ENCODE measurements around the gene ARL15. TPM values are rescaled to one million over a fixed set of nuclear protein-coding genes. Genes with fewer than 3 reads are reported as not detected.

The ARL15 gene
- total RNA-seq, 2 experiments from 2014 or later, result 10.6 to 12.3 TPM

GRCh38 chr5:53940921-53941320, 369.5 kb downstream of the ARL15 start:
- ATAC-seq (no peak), DNase-seq (no peak)
- no peaks in the 10 kb centered on the region for H3K27me3 Mint-ChIP-seq (ENCODE audit: low read depth)
- H3K9me3 Mint-ChIP-seq (ENCODE audit: insufficient read depth), result no peaks in the 10 kb centered on the region
- no peak overlapping the region for H3K27ac Mint-ChIP-seq
- POLR2A ChIA-PET, result interaction anchor here (0.7 kb wide), 1 partner anchor 10 kb away, joined by 3 read pairs; no protein-coding TSS in a partner anchor
- no peaks in the 10 kb centered on the region for H3K36me3 Mint-ChIP-seq (ENCODE audit: low read depth)
- H3K4me1 Mint-ChIP-seq (ENCODE audit: low read depth), result no peaks in the 10 kb centered on the region
- no peak overlapping the region for H3K4me3 Mint-ChIP-seq
- CTCF ChIA-PET, result no interaction called here

DNA sequence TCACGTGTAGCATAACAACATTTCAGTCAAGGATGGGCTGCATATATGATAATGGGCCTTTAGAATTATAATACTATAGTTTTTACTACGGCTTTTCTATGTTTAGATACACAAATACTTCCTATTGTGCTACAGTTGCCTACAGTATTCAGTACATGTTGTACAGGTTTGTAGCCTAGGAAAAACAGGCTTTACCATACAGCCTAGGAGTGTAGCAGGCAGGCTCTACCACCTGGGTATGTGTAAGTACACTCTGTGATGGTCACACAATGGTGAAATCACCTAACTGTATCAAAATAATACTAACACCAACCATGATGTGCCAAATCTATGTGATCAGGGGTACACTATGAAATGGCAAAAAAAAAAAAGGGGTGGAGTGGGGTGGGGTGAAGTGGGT, 372.9 kb downstream of the ARL15 start:
- no peak overlapping the region for H3K27ac Mint-ChIP-seq
- ChIA-PET CTCF (no interaction called here), POLR2A (no interaction called here)
- DNase-seq (no peak), ATAC-seq (no peak)
- H3K9me3 Mint-ChIP-seq (ENCODE audit: insufficient read depth), result no peaks in the 10 kb centered on the region
- H3K4me3 Mint-ChIP-seq, result no peak overlapping the region
- H3K4me1 Mint-ChIP-seq (ENCODE audit: low read depth), result no peaks in the 10 kb centered on the region
- no peaks in the 10 kb centered on the region for H3K27me3 Mint-ChIP-seq (ENCODE audit: low read depth)
- no peaks in the 10 kb centered on the region for H3K36me3 Mint-ChIP-seq (ENCODE audit: low read depth)

- H3K27me3 Mint-ChIP-seq (ENCODE audit: low read depth), result no peaks in the 10 kb centered on the region
- no peak overlapping the region for H3K27ac Mint-ChIP-seq
- H3K4me1 Mint-ChIP-seq (ENCODE audit: low read depth), result no peaks in the 10 kb centered on the region
- ATAC-seq (no peak), DNase-seq (no peak)
- ChIA-PET CTCF (no interaction called here), POLR2A (no interaction called here)
- H3K36me3 Mint-ChIP-seq (ENCODE audit: low read depth), result no peaks in the 10 kb centered on the region
- no peak overlapping the region for H3K4me3 Mint-ChIP-seq
- no peaks in the 10 kb centered on the region for H3K9me3 Mint-ChIP-seq (ENCODE audit: insufficient read depth)
Measured at GRCh38 chr5:53936481-53937352, 373.7 kb downstream of the ARL15 start.

- H3K9me3 Mint-ChIP-seq (ENCODE audit: insufficient read depth), result no peaks in the 10 kb centered on the region
- no peak for ATAC-seq
- no peak overlapping the region for H3K4me3 Mint-ChIP-seq
- CTCF ChIA-PET, result no interaction called here
- no peak for DNase-seq
- H3K4me1 Mint-ChIP-seq (ENCODE audit: low read depth), result no peaks in the 10 kb centered on the region
- no peaks in the 10 kb centered on the region for H3K36me3 Mint-ChIP-seq (ENCODE audit: low read depth)
- POLR2A ChIA-PET, result no interaction called here
- no peaks in the 10 kb centered on the region for H3K27me3 Mint-ChIP-seq (ENCODE audit: low read depth)
- no peak overlapping the region for H3K27ac Mint-ChIP-seq
Measured at GRCh38 chr5:53934151-53934820, 376.1 kb downstream of the ARL15 start.

GRCh38 chr5:53932351-53932750, 378.0 kb downstream of the ARL15 start:
- Mint-ChIP-seq H3K27me3 (ENCODE audit: low read depth) (no peaks in the 10 kb centered on the region), H3K4me3 (no peak overlapping the region), H3K27ac (no peak overlapping the region), H3K4me1 (ENCODE audit: low read depth) (no peaks in the 10 kb centered on the region), H3K9me3 (ENCODE audit: insufficient read depth) (no peaks in the 10 kb centered on the region), H3K36me3 (ENCODE audit: low read depth) (no peaks in the 10 kb centered on the region)
- DNase-seq (no peak), ATAC-seq (no peak)
- CTCF ChIA-PET, result no interaction called here
- POLR2A ChIA-PET, result no interaction called here

- no peak overlapping the region for H3K27ac Mint-ChIP-seq
- POLR2A ChIA-PET, result interaction anchor here (0.6 kb wide), 2 partner anchors 10 to 53 kb away, joined by 3 to 4 read pairs; no protein-coding TSS in a partner anchor
Measured at GRCh38 chr5:53930457-53930856, 379.9 kb downstream of the ARL15 start.

GRCh38 chr5:53929570-53929969, 380.8 kb downstream of the ARL15 start:
- Mint-ChIP-seq H3K9me3 (ENCODE audit: insufficient read depth) (no peaks in the 10 kb centered on the region), H3K4me1 (ENCODE audit: low read depth) (no peaks in the 10 kb centered on the region), H3K27me3 (ENCODE audit: low read depth) (no peaks in the 10 kb centered on the region), H3K27ac (no peak overlapping the region), H3K36me3 (ENCODE audit: low read depth) (no peaks in the 10 kb centered on the region), H3K4me3 (no peak overlapping the region)
- ATAC-seq, result no peak
- ChIA-PET CTCF (interaction anchor here (0.8 kb wide), 1 partner anchor 10 kb away, joined by 3 read pairs; no protein-coding TSS in a partner anchor), POLR2A (no interaction called here)
- DNase-seq, result no peak

More at GRCh38 chr5:53930457-53930856, 379.9 kb downstream of the ARL15 start:
- H3K36me3 Mint-ChIP-seq (ENCODE audit: low read depth), result no peaks in the 10 kb centered on the region
- H3K9me3 Mint-ChIP-seq (ENCODE audit: insufficient read depth), result no peaks in the 10 kb centered on the region
- ATAC-seq, result no peak
- CTCF ChIA-PET, result no interaction called here
- H3K27me3 Mint-ChIP-seq (ENCODE audit: low read depth), result no peaks in the 10 kb centered on the region
- no peak for DNase-seq
- H3K4me1 Mint-ChIP-seq (ENCODE audit: low read depth), result no peaks in the 10 kb centered on the region
- H3K4me3 Mint-ChIP-seq, result no peak overlapping the region

DNA sequence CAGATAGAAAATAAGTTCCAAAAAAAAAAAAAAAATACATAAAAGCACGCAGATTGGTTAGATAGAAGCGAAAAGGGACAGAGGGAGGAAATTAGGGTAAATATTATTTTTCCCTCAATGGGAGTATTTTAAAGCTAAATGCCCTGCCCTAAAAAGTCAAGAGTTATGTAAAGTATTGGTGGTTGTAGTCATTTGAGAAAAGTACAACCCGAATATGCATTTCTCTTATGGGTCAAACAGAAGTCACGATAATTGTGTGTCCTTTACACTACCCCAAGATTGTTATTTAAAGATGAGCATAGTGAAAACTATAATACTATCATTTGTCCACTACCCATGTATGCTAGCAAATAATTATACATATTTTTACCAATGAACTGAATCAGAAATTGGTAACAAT, 381.2 kb downstream of the ARL15 start:
- H3K27me3 Mint-ChIP-seq (ENCODE audit: low read depth), result no peaks in the 10 kb centered on the region
- DNase-seq, result no peak
- ChIA-PET POLR2A (no interaction called here), CTCF (interaction anchor here (0.8 kb wide), 1 partner anchor 9 kb away, joined by 3 read pairs; no protein-coding TSS in a partner anchor)
- no peaks in the 10 kb centered on the region for H3K9me3 Mint-ChIP-seq (ENCODE audit: insufficient read depth)
- no peaks in the 10 kb centered on the region for H3K36me3 Mint-ChIP-seq (ENCODE audit: low read depth)
- no peaks in the 10 kb centered on the region for H3K4me1 Mint-ChIP-seq (ENCODE audit: low read depth)
- H3K4me3 Mint-ChIP-seq, result no peak overlapping the region
- H3K27ac Mint-ChIP-seq, result no peak overlapping the region
- no peak for ATAC-seq

GRCh38 chr5:53928641-53929040, 381.7 kb downstream of the ARL15 start:
- no peaks in the 10 kb centered on the region for H3K9me3 Mint-ChIP-seq (ENCODE audit: insufficient read depth)
- CTCF ChIA-PET, result no interaction called here
- POLR2A ChIA-PET, result no interaction called here
- no peak overlapping the region for H3K4me3 Mint-ChIP-seq
- H3K27ac Mint-ChIP-seq, result no peak overlapping the region
- H3K4me1 Mint-ChIP-seq (ENCODE audit: low read depth), result no peaks in the 10 kb centered on the region
- no peaks in the 10 kb centered on the region for H3K36me3 Mint-ChIP-seq (ENCODE audit: low read depth)
- DNase-seq, result no peak
- no peak for ATAC-seq
- no peaks in the 10 kb centered on the region for H3K27me3 Mint-ChIP-seq (ENCODE audit: low read depth)

DNA sequence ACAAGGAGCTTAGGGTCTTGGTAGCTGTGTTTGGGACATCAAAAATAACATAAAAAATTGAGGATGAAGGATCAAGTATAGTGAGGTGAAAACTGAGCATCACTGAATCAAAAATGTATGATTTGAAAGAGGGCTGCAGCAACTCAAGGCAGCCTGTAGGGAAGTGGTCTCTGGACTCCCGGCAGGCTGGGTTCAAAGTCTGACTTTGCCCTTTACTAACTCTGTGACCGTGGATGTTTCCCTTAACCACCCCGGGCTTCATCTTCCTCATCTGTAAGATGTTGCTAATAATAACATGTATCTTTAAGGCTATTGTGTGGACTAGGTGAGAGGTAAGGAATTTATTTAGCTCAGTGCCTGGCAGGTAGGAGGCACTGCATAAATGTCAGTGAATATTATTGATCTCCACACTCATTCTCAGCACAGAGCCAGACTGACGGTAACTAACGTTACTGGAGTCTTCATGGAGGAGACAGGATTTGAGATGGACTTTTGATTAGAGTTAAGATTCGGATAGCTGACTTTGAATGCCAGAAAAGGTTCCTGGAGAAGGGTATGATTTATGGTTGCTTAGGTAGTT, 382.6 kb downstream of the ARL15 start:
- ATAC-seq (no peak), DNase-seq (no peak)
- Mint-ChIP-seq H3K27ac (no peak overlapping the region), H3K4me1 (ENCODE audit: low read depth) (no peaks in the 10 kb centered on the region), H3K27me3 (ENCODE audit: low read depth) (no peaks in the 10 kb centered on the region), H3K9me3 (ENCODE audit: insufficient read depth) (no peaks in the 10 kb centered on the region), H3K36me3 (ENCODE audit: low read depth) (no peaks in the 10 kb centered on the region), H3K4me3 (no peak overlapping the region)
- ChIA-PET CTCF (no interaction called here), POLR2A (no interaction called here)

- ATAC-seq, result no peak
- no peaks in the 10 kb centered on the region for H3K4me1 Mint-ChIP-seq (ENCODE audit: low read depth)
- no peak overlapping the region for H3K4me3 Mint-ChIP-seq
- no peak overlapping the region for H3K27ac Mint-ChIP-seq
- no peaks in the 10 kb centered on the region for H3K9me3 Mint-ChIP-seq (ENCODE audit: insufficient read depth)
- H3K27me3 Mint-ChIP-seq (ENCODE audit: low read depth), result no peaks in the 10 kb centered on the region
- DNase-seq, result no peak
- H3K36me3 Mint-ChIP-seq (ENCODE audit: low read depth), result no peaks in the 10 kb centered on the region
- POLR2A ChIA-PET, result no interaction called here
- CTCF ChIA-PET, result no interaction called here
Measured at GRCh38 chr5:53926026-53926425, 384.3 kb downstream of the ARL15 start.

GRCh38 chr5:53924392-53924791, 386.0 kb downstream of the ARL15 start:
- CTCF ChIA-PET, result no interaction called here
- Mint-ChIP-seq H3K4me1 (ENCODE audit: low read depth) (no peaks in the 10 kb centered on the region), H3K27me3 (ENCODE audit: low read depth) (no peaks in the 10 kb centered on the region)

More at GRCh38 chr5:53924392-53924791, 386.0 kb downstream of the ARL15 start:
- POLR2A ChIA-PET, result no interaction called here
- Mint-ChIP-seq H3K36me3 (ENCODE audit: low read depth) (no peaks in the 10 kb centered on the region), H3K9me3 (ENCODE audit: insufficient read depth) (no peaks in the 10 kb centered on the region), H3K27ac (no peak overlapping the region), H3K4me3 (no peak overlapping the region)
- no peak for ATAC-seq
- no peak for DNase-seq
